ENCODE measurements around the gene NTHL1. TPM values are rescaled to one million over a fixed set of nuclear protein-coding genes. Genes with fewer than 3 reads are reported as not detected.

The NTHL1 gene
- total and polyA plus RNA-seq, 10 of the 15 experiments (the other 5 are each of a cell fraction or from before 2014, with no cell fraction given): 0.85 to 54.7 (median 39.0) TPM

- POLR2A ChIA-PET: no interaction called here
- no peak overlapping the region for H3K4me2 ChIP-seq (ENCODE audit: control insufficient read depth, insufficient read depth)
- DNase-seq (ENCODE audit: low read depth, low spot score) (no peak), ATAC-seq (no peak; the same call in 2 of the 3 replicates), FAIRE-seq (no peak)
- H2AFZ ChIP-seq (ENCODE audit: control insufficient read depth, low read depth, low read length): no peak overlapping the region
- H3K27me3 ChIP-seq (replicated peaks in 1 of 2; ENCODE audit: control insufficient read depth in 2 of 2, insufficient read depth in 2 of 2, low read length in 1 of 2): no peaks in the 10 kb centered on the region
- intact Hi-C loops (cut with micrococcal nuclease; ENCODE audit: unreplicated experiment) (no loop called here), in situ Hi-C loops (cut with MboI) (no loop called here)
- no peak overlapping the region for H3K4me3 ChIP-seq
- H3K27ac ChIP-seq (ENCODE audit: control insufficient read depth, insufficient read depth): no peak overlapping the region
- no peaks in the 10 kb centered on the region for H3K79me2 ChIP-seq (ENCODE audit: control insufficient read depth, insufficient read depth, low read length)
- no peaks in the 10 kb centered on the region for H3K4me1 ChIP-seq (ENCODE audit: control insufficient read depth, insufficient read depth, low read length)
- CTCF ChIA-PET: no interaction called here
- TF ChIP-seq SRF (IDR thresholded peaks at IDR 0.05; ENCODE audit: low read depth in 2 of 2, low read length in 2 of 2) (no peak), PML (IDR thresholded peaks at IDR 0.05; ENCODE audit: low read length) (no peak), MEF2A (IDR thresholded peaks at IDR 0.05; ENCODE audit: insufficient read depth, low read depth, low read length) (no peak), RB1 (IDR thresholded peaks at IDR 0.05; ENCODE audit: borderline replicate concordance) (no peak), YBX1 (IDR thresholded peaks at IDR 0.05) (no peak), CHD1 (IDR thresholded peaks at IDR 0.05; ENCODE audit: low read depth, low read length) (no peak), TCF3 (IDR thresholded peaks at IDR 0.05; ENCODE audit: borderline replicate concordance, insufficient read depth, low read depth, low read length) (no peak), CBFB (IDR thresholded peaks at IDR 0.05; ENCODE audit: low read depth) (no peak), IKZF1 (conservative IDR thresholded peaks at IDR 0.05) (no peak), MYB (IDR thresholded peaks at IDR 0.05; ENCODE audit: borderline replicate concordance, low read depth, low read length) (no peak), RBBP5 (conservative IDR thresholded peaks at IDR 0.05) (no peak), DPF2 (IDR thresholded peaks at IDR 0.05) (no peak), CHD4 (IDR thresholded peaks at IDR 0.05) (no peak), PRDM15 (CRISPR knock-in tag; IDR thresholded peaks at IDR 0.05) (no peak), WRNIP1 (IDR thresholded peaks at IDR 0.05; ENCODE audit: borderline replicate concordance, low read depth, low read length) (no peak), SREBF2 (IDR thresholded peaks at IDR 0.05; ENCODE audit: low read length) (no peak), ZNF592 (IDR thresholded peaks at IDR 0.05) (no peak)
- WGBS (ENCODE audit: insufficient coverage, insufficient replicate concordance, low lambda C conversion rate, missing lambda C conversion rate): 93% methylated on average over 31 of the region's 34 CpGs
- H4K20me1 ChIP-seq (ENCODE audit: control insufficient read depth, insufficient read depth): no peaks in the 10 kb centered on the region
- peaks cover 0 to 9% of the 10 kb centered on the region in 2 experiments; a peak in 3 of 4 replicates for H3K36me3 ChIP-seq (ENCODE audit: control insufficient read depth in 2 of 2, insufficient read depth in 2 of 2, low read length in 1 of 2)
- H3K9ac ChIP-seq (ENCODE audit: control insufficient read depth, insufficient read depth, low read length): no peak overlapping the region
- SMC1A ChIA-PET (ENCODE audit: uncharacterized antibody, unreplicated experiment): no interaction called here
- H3K9me3 ChIP-seq (replicated peaks; ENCODE audit: control insufficient read depth, insufficient read depth, low read length): no peaks in the 10 kb centered on the region
- BruUV-seq (replicated peaks): no TSS peak
- RAD21 ChIA-PET (ENCODE audit: unreplicated experiment): no interaction called here
Observed at GRCh38 chr16:2071454-2072202, 24.0 kb upstream of the NTHL1 start.
